Ovary (tissue), 3 donors: Measurements from ENCODE around the gene SPOCK1.

Experiments
- CTCF ChIP-seq, 3 donors: fragments of 450-650 bp in 2 of 3; fragments of 200-600 bp in 1 of 3; IDR thresholded peaks; one replicate each; pipeline versions ENCODE4 v1.5.1 to v1.8.0; 2016 to 2022; ENCODE audit warnings: antibody characterized with exemption in 3 of 3, mild to moderate bottlenecking in 1 of 3
- EP300 ChIP-seq: sonication (generic); formaldehyde crosslinking; IDR thresholded peaks from one replicate; pipeline ENCODE4 v1.6.1; 2017; ENCODE audit warnings: antibody characterized with exemption
- POLR2A ChIP-seq: fragments of 450-650 bp; IDR thresholded peaks from one replicate; pipeline ENCODE4 v1.6.1; 2017; ENCODE audit warnings: antibody characterized with exemption, mild to moderate bottlenecking, moderate library complexity
- donor health status: DM: no; HTN: no; CAD: no.

GRCh38 chr5:137184734-137185133 is 314.4 kb downstream of the SPOCK1 start:
- no peak for TF ChIP-seq CTCF (IDR thresholded peaks at IDR 0.05)
- TF ChIP-seq EP300 = no peak
- no peak for TF ChIP-seq POLR2A
